OCI-LY1 (cell line): ENCODE measurements around the gene UTS2R.

Experiments
- EZH2 ChIP-seq: fragments of 200-600 bp; sonication (generic), shearing (Covaris generic); IDR thresholded peaks from 2 replicates; pipeline ENCODE4 v1.8.0; 2017; ENCODE audit warnings: borderline replicate concordance, mixed run types, mild to moderate bottlenecking, antibody characterized with exemption, low read length, moderate library complexity, mixed read lengths
- TF ChIP-seq, protein P1 (sequence below): fragments of 200-600 bp; sonication (generic), shearing (Covaris generic); IDR thresholded peaks from 2 replicates; pipeline ENCODE4 v1.5.1; 2017; ENCODE audit warnings: mild to moderate bottlenecking, antibody characterized with exemption, low read length, moderate library complexity, mixed read lengths

DNA sequence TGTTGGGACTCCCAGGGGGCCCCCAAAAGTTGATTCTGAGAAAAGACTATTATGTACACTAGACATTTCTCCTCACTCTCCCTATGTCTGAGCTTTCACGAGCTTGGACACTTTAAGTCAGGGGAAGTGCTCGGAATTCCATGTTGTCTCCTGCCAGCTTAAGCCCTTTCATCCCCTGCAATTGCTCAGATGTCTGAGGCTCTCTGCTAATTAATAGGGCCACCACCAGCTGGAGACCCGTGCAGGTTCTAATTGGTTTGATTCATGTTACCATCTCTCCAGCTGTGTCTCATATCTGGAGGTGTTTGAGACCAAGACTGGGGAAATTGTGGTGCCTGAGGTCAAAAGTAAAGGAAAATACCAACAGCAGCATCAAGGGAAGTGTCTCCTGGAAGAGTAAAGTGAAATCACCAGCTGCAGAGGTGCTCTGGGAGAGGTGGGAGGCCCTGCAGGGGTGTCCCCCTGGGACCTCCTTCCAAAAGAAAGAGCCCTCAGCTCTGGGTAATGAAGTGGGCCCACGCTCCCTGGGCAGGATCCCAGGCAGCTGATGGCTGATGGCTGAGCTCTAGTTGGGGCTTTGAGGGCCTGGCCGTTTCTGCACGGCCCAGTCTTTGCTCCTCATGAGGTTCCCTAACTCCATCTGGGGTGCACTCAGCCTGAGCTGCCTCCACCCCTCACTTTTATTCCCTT, 5.8 kb upstream of the UTS2R start:
- TF ChIP-seq, protein P1, sequence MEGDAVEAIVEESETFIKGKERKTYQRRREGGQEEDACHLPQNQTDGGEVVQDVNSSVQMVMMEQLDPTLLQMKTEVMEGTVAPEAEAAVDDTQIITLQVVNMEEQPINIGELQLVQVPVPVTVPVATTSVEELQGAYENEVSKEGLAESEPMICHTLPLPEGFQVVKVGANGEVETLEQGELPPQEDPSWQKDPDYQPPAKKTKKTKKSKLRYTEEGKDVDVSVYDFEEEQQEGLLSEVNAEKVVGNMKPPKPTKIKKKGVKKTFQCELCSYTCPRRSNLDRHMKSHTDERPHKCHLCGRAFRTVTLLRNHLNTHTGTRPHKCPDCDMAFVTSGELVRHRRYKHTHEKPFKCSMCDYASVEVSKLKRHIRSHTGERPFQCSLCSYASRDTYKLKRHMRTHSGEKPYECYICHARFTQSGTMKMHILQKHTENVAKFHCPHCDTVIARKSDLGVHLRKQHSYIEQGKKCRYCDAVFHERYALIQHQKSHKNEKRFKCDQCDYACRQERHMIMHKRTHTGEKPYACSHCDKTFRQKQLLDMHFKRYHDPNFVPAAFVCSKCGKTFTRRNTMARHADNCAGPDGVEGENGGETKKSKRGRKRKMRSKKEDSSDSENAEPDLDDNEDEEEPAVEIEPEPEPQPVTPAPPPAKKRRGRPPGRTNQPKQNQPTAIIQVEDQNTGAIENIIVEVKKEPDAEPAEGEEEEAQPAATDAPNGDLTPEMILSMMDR, result no peak
- TF ChIP-seq EZH2, result no peak
